Measurements from ENCODE around the gene CYTH4. TPM values are rescaled to one million over a fixed set of nuclear protein-coding genes. Genes with fewer than 3 reads are reported as not detected.

CYTH4 gene
- total RNA-seq, 4 donors from 2014 or later, result 13.5 to 75.9 (median 22.5) TPM

DNA sequence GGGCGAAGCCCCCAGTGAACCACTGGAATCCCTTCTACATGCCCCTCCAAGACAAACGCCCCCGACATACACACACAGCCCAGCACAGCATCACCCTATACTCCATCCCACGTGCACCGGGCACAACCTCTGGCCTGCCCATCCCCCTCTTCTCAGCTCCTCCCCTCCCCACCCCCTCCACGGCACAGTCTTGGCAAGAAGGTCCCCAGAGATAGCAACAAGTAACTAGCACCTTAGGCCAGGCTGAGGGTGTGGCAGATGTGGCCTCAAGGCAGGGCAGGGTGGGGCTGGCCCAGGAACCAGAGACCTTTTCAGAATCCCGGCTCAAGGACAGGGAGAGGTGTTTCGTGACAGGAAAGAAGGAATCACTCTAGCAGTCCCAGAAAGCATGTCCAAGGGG, 54.3 kb downstream of the CYTH4 start:
- no peaks in the 10 kb centered on the region for H3K36me3 ChIP-seq
- no peak overlapping the region for H3K4me3 ChIP-seq
- DNase-seq, result peak in 2 of 3 donors; percentile 66 to 79
- no peak for TF ChIP-seq POLR2A (IDR thresholded peaks at IDR 0.05)
- TF ChIP-seq, protein P1, sequence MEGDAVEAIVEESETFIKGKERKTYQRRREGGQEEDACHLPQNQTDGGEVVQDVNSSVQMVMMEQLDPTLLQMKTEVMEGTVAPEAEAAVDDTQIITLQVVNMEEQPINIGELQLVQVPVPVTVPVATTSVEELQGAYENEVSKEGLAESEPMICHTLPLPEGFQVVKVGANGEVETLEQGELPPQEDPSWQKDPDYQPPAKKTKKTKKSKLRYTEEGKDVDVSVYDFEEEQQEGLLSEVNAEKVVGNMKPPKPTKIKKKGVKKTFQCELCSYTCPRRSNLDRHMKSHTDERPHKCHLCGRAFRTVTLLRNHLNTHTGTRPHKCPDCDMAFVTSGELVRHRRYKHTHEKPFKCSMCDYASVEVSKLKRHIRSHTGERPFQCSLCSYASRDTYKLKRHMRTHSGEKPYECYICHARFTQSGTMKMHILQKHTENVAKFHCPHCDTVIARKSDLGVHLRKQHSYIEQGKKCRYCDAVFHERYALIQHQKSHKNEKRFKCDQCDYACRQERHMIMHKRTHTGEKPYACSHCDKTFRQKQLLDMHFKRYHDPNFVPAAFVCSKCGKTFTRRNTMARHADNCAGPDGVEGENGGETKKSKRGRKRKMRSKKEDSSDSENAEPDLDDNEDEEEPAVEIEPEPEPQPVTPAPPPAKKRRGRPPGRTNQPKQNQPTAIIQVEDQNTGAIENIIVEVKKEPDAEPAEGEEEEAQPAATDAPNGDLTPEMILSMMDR (IDR thresholded peaks at IDR 0.05), result no peak
- peaks cover 0 to 18% (median 2%) of the 10 kb centered on the region in 4 donors for H3K4me1 ChIP-seq
- H3K27ac ChIP-seq, result no peak overlapping the region
- H3K9me3 ChIP-seq, result no peaks in the 10 kb centered on the region
- H3K27me3 ChIP-seq, result peaks cover 0 to 19% of the 10 kb centered on the region in 2 donors

DNA sequence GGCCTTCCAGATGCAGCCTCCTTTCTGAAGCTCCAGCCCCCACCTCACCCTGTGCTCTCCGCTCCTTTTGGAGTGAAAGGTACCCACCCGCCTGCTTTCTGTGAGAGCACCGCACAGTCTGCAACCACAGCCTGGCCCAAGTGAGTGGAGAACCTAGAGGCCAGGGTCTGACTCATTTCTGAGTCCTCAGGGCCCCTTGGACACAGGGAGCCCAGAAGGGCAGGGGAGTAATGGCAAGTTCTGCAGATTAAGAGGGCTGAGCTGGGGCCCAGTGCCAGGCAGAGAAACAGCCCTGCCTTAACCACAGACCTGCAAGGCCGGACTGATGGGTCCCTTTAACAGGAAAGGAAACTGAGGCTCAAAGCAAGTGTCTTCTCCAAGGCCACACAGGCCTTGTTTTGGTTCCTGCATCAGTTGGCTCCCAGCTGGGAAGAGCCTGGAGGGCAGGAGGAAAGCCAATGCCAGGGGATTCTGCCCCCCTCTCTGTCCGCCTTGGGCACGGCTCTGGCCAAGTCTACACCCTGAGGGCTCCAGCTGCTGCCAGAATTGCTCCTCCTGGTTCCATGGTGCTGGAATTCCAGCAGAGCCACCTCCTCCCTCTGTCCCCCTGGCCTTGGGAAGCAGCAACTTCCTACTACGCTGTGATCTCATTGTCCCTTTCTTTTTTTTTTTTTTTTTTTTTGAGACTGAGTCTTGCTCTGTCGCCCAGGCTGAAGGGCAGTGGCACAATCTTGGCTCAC, 55.1 kb downstream of the CYTH4 start:
- H3K9me3 ChIP-seq, result no peaks in the 10 kb centered on the region
- H3K36me3 ChIP-seq, result no peaks in the 10 kb centered on the region
- no peak overlapping the region for H3K4me3 ChIP-seq
- H3K4me1 ChIP-seq, result peaks cover 0 to 18% (median 2%) of the 10 kb centered on the region in 4 donors
- H3K27me3 ChIP-seq, result peaks cover 0 to 18% of the 10 kb centered on the region in 2 donors
- TF ChIP-seq, protein P1 (IDR thresholded peaks at IDR 0.05), result no peak
- no peak for TF ChIP-seq POLR2A (IDR thresholded peaks at IDR 0.05)
- DNase-seq, result no peak
- H3K27ac ChIP-seq, result no peak overlapping the region

DNA sequence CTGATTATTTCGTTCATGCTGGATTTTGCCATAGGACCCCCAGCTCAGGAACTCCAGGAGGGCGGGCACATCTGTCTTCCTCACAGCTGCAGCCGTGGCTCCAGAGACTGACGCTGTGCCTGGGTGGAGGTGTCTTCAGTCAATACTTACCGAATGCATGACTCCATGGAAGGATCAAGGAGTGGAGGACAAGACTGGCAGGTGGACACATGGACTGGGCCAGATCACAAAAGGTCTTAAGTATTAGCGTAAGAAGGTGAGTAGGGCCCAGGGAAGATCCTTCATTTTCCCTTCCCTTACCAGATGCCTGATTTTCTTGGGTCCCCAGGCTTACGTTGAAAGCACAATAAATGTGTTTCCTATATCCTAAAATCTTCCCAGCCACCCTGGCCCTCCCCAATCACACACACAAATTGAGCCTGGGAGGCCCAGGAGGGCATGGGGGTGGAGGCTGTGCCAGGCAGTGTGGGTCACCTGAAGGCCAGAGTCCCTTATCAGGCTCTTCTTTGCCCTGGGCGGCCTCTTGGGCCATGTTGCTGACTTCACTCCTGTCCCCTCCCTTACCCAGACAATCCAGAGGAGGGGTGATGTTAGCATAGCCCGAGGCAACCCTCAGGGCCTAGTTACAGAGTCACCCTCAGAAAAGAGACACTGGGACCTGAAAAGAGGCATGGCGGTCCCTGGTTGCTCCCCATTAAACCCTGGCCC, 56.4 kb downstream of the CYTH4 start:
- Histone ChIP-seq H3K36me3 (no peaks in the 10 kb centered on the region), H3K27ac (no peak overlapping the region), H3K4me1 (peaks cover 0 to 18% (median 2%) of the 10 kb centered on the region in 4 donors), H3K27me3 (peaks cover 0 to 12% of the 10 kb centered on the region in 2 donors), H3K9me3 (no peaks in the 10 kb centered on the region), H3K4me3 (no peak overlapping the region)
- TF ChIP-seq POLR2A (IDR thresholded peaks at IDR 0.05), result no peak
- TF ChIP-seq, protein P1 (IDR thresholded peaks at IDR 0.05), result no peak
- DNase-seq, result no peak

DNA sequence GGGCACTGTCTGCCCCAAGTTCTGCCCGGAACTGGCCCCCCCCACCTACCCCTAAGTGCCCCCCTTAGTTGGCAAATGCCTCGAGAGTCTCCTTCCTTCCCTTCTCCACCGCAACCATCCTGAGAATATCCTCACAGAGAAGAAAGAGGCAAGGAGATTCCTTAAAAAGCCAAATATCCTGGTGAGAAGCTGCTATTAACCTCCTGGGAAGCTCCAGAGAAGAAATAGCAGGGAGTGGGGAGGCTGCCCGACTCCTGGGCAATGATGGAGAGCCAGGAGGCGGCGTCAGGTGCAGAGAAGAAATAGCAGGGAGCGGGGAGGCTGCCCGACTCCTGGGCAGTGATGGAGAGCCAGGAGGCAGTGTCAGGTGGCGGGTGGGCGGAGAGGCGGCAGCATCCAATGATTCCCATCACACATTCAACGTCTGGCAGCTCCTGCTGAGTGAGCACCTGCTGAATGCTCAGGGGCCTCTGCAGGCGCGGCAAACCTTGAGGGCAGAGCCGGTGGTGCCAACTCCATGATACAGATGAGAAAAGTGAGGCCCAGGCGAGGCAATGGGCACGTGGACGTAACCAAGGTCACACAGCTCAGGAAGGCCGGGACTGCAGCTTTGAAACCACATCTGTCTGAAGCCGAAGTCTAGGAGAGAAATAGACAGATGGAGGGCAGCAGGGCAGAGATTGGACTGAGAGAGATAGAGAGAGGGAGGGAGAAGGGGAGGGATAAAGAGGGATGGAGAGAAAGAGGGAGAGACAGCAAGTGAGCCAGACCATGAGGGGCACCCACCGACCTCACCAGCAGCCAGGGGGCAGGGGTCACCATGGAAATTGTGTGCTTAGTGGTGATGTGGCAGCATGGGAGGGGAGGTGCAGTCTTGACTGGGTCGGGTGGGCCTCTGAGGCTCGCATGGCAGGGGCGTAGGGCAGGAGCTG, 58.3 kb downstream of the CYTH4 start:
- Histone ChIP-seq H3K27ac (no peak overlapping the region), H3K4me1 (peaks cover 0 to 5% (median 0%) of the 10 kb centered on the region in 4 donors), H3K36me3 (no peaks in the 10 kb centered on the region), H3K27me3 (no peaks in the 10 kb centered on the region), H3K4me3 (no peak overlapping the region), H3K9me3 (no peaks in the 10 kb centered on the region)
- DNase-seq, result no peak
- no peak for TF ChIP-seq POLR2A (IDR thresholded peaks at IDR 0.05)
- TF ChIP-seq, protein P1 (IDR thresholded peaks at IDR 0.05), result no peak

DNA sequence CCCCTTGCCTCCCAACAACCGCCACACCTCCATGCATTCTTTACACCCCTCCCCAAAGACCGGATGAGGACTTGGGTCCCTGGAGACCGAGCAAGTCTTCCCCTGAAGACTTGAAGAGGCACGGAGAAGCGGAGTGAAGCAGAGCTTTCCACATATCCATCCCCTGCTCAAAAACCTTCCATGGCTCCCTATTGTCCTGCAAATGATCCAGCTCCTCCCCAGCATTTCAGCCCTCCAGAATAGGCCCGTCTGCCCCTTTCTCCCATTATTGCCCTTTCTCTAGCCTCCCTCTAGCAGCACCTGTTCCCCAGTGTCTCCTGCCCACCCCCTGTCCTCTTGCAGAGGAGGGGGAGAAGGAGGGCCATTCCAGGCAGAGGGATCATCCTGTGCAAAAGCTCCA, 59.8 kb downstream of the CYTH4 start:
- H3K9me3 ChIP-seq, result no peaks in the 10 kb centered on the region
- no peak overlapping the region for H3K4me3 ChIP-seq
- no peak for TF ChIP-seq POLR2A (IDR thresholded peaks at IDR 0.05)
- TF ChIP-seq, protein P1 (IDR thresholded peaks at IDR 0.05), result no peak
- H3K36me3 ChIP-seq, result no peaks in the 10 kb centered on the region
- no peaks in the 10 kb centered on the region for H3K27me3 ChIP-seq
- H3K4me1 ChIP-seq, result no peaks in the 10 kb centered on the region
- H3K27ac ChIP-seq, result no peak overlapping the region
- no peak for DNase-seq

All from Peyer's patch (tissue), 4 donors.